ENCODE measurements around the gene AOPEP. TPM values are rescaled to one million over a fixed set of nuclear protein-coding genes. Genes with fewer than 3 reads are reported as not detected.

AOPEP gene
- total RNA-seq, 1 donor from 2014 or later = 92.3 TPM

DNA sequence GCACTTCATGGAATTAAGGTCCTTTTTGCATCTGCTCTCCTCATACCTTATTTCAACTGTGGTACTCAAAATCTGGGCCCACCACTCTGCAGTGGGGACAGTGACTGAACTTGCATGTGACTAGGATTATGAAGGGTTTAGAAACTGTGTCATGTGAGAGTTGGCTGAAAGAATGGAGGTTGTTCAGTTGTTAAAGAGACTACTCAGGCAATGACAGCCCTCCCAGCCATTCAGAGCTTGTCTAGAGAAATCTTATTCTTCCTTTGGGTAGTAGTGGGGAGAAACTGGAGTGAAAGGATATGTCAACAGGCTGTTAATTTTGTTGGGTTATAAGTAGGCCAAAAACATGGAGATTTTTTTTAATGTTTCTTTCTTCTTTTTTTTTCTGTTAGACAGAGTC, 10.3 kb downstream of the AOPEP start:
- TF ChIP-seq, protein P1, sequence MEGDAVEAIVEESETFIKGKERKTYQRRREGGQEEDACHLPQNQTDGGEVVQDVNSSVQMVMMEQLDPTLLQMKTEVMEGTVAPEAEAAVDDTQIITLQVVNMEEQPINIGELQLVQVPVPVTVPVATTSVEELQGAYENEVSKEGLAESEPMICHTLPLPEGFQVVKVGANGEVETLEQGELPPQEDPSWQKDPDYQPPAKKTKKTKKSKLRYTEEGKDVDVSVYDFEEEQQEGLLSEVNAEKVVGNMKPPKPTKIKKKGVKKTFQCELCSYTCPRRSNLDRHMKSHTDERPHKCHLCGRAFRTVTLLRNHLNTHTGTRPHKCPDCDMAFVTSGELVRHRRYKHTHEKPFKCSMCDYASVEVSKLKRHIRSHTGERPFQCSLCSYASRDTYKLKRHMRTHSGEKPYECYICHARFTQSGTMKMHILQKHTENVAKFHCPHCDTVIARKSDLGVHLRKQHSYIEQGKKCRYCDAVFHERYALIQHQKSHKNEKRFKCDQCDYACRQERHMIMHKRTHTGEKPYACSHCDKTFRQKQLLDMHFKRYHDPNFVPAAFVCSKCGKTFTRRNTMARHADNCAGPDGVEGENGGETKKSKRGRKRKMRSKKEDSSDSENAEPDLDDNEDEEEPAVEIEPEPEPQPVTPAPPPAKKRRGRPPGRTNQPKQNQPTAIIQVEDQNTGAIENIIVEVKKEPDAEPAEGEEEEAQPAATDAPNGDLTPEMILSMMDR (IDR thresholded peaks at IDR 0.05) = no peak
- Mint-ChIP-seq H3K4me1 (ENCODE audit: low read depth) (no peaks in the 10 kb centered on the region), H3K4me3 (ENCODE audit: unreplicated experiment) (no peak overlapping the region), H3K27ac (ENCODE audit: unreplicated experiment) (no peak overlapping the region), H3K36me3 (ENCODE audit: low read depth) (no peaks in the 10 kb centered on the region), H3K27me3 (ENCODE audit: low read depth) (no peaks in the 10 kb centered on the region), H3K9me3 (ENCODE audit: low read depth) (no peaks in the 10 kb centered on the region)
- DNase-seq (ENCODE audit: low spot score) = no peak

DNA sequence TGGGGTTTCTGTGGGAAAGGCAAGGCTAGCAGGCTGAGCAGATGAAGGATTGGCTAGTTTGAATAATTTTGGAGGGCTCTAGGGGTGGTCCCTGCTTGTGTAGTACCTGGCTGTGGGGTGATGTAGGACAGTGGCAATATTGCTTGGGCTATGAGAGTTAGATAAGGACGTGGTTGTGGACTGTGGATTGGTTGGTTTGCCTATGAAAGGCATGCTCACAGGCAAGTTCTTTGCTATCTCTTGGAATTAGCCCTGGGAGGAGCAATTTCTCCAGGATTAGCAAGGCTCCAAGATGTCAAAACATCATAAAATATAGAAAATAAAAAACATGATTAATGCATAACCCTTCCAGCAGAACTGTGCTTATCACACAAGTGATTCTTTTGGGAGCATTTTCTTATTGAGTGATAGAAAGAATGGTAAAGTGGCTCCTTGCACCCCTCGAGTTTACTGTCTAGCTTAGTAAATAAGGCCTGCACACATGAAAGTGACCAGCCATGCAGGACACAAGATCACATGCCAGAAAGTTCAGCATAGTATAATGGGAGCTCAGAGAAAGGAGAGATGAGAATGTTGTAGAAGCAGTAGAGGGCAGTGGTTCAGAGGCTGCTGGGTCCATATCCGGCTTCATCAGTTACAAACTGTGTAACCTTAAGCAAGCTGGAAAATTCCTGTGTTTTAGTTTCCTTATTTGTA, 13.8 kb downstream of the AOPEP start:
- H3K9me3 Mint-ChIP-seq (ENCODE audit: low read depth) = no peaks in the 10 kb centered on the region
- H3K4me3 Mint-ChIP-seq (ENCODE audit: unreplicated experiment) = no peak overlapping the region
- H3K27me3 Mint-ChIP-seq (ENCODE audit: low read depth) = no peaks in the 10 kb centered on the region
- no peak for DNase-seq (ENCODE audit: low spot score)
- H3K27ac Mint-ChIP-seq (ENCODE audit: unreplicated experiment) = no peak overlapping the region
- H3K4me1 Mint-ChIP-seq (ENCODE audit: low read depth) = peaks cover 10% of the 10 kb centered on the region
- TF ChIP-seq, protein P1 (IDR thresholded peaks at IDR 0.05) = peak; percentile 21
- H3K36me3 Mint-ChIP-seq (ENCODE audit: low read depth) = no peaks in the 10 kb centered on the region

DNA sequence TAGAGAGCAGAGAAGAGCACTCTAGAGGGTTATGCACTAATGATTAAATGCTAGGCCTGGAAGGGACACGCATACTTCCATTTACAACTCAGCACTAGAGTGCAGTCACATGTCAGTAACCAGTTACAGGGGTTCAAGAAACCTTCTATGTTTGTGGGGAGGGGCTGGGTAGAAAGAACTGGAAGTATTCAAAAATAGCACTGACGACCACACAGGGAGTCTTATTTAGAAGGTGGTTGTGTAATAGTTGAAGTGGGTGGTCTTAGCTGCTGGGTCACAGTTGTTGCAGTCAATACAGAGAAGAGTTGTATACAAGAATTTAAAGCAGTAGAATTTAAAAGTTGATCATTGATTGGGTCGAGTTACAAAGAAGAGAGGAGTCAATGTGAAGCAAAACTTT, 15.4 kb downstream of the AOPEP start:
- Mint-ChIP-seq H3K36me3 (ENCODE audit: low read depth) (peaks cover 2% of the 10 kb centered on the region), H3K27ac (ENCODE audit: unreplicated experiment) (no peak overlapping the region), H3K9me3 (ENCODE audit: low read depth) (no peaks in the 10 kb centered on the region), H3K4me3 (ENCODE audit: unreplicated experiment) (no peak overlapping the region), H3K27me3 (ENCODE audit: low read depth) (no peaks in the 10 kb centered on the region), H3K4me1 (ENCODE audit: low read depth) (peaks cover 13% of the 10 kb centered on the region)
- TF ChIP-seq, protein P1 (IDR thresholded peaks at IDR 0.05) = no peak
- DNase-seq (ENCODE audit: low spot score) = no peak

DNA sequence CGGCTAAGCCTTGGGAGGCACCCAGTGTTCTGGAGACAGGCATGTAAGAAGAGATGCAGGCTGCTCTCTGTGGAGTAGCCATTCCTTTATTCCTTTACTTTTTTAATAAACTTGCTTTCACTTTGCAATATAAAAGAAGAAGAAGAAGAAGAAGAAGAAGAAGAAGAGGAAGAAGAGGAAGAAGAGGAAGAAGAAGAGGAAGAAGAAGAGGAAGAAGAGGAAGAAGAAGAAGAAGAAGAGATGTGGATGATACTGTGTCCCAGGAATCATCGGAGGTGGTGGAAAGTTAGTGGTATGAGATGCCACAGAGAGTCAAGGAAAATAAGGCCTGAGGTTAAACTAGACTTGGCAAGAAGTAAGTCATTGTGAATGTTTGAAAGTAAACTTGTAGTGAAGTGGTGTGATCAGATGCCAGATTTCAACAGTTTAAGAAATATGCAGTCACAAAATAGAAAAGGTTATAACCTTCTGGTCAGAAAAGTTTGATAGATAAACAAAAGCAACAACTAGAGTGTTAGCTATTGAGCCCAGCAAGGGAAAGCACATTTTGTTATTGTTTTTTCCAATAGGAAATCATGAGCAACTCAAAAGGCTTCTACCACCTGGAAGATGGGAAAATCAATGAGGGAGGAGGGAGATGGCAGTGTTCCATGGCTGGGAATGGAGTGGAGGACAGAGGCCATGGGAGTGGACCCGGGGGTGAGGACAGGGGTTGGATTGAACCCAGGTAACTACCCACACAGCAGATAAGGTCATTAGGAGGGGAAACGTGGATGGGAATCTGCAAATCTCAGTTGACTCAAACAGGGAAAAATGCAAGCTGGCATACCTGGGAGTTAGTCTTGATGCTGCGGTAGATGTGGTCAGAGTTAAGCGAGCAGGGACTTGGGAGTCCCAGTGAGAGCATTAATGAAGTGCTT, 16.8 kb downstream of the AOPEP start:
- TF ChIP-seq, protein P1 (IDR thresholded peaks at IDR 0.05) = no peak
- Mint-ChIP-seq H3K4me1 (ENCODE audit: low read depth) (peaks cover 16% of the 10 kb centered on the region), H3K27me3 (ENCODE audit: low read depth) (no peaks in the 10 kb centered on the region), H3K36me3 (ENCODE audit: low read depth) (peaks cover 2% of the 10 kb centered on the region), H3K4me3 (ENCODE audit: unreplicated experiment) (no peak overlapping the region), H3K9me3 (ENCODE audit: low read depth) (no peaks in the 10 kb centered on the region), H3K27ac (ENCODE audit: unreplicated experiment) (no peak overlapping the region)
- no peak for DNase-seq (ENCODE audit: low spot score)

DNA sequence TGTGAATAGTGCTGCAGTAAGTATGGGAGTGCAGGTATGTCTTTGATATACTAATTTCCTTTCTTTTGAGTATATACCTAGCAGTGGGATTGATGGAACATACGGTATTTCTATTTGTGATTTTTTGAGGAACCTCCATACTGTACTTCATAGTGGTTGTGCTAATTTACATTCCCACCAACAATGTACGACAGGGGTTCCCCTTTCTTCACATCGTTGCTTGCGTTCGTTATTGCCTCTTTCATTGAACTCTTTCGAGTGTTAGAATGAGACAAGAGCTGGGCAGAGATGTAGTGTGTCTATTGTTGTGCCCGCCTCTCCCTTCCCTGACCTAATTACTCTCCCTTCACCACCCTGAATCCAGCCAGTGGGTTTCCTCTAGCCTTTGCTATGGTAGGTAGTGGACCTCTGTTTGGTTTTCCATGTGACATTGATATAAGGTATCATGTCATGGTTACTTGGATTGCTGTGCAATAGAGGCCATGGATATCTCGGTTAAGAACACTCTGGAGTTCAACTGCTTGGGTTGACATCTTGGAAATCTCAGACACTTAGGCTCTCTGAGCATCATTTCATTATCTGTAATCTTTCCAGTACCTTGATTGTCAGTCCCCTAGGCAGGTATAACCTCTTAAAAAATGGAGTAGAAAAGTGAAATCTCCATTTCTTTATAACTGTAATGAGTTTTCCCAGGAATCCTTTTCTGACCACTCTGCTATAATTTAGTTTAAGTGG, 19.5 kb downstream of the AOPEP start:
- Mint-ChIP-seq H3K27ac (ENCODE audit: unreplicated experiment) (no peak overlapping the region), H3K9me3 (ENCODE audit: low read depth) (peaks cover 14% of the 10 kb centered on the region), H3K27me3 (ENCODE audit: low read depth) (no peaks in the 10 kb centered on the region), H3K36me3 (ENCODE audit: low read depth) (peaks cover 15% of the 10 kb centered on the region), H3K4me1 (ENCODE audit: low read depth) (peaks cover 16% of the 10 kb centered on the region), H3K4me3 (ENCODE audit: unreplicated experiment) (no peak overlapping the region)
- TF ChIP-seq, protein P1 (IDR thresholded peaks at IDR 0.05) = no peak
- no peak for DNase-seq (ENCODE audit: low spot score)
